ENCODE results near the gene TEX261. TPM values are rescaled to one million over a fixed set of nuclear protein-coding genes. Genes with fewer than 3 reads are reported as not detected.

The TEX261 gene
- total and polyA plus RNA-seq, 2 donors from 2014 or later: 35.9 to 56.1 TPM

DNA sequence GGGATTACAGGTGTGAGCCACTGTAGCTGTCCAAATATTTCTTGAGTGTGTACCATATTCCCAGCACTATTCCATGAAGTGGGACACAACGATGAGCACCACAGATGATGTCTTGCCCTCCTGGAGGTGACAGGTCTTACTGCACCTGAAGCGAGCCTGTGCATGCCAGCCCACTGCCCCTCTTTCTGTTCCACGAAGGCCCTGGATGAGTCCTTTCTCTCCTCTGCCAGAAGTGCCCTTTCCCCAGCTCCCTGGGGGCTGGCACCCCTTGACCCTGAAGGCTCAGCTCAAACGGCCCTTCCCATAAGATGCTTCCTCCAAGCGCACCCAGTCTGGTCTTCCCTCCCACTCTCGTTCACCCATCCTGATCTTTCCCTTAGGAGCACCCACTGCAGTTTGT, 53.5 kb downstream of the TEX261 start:
- Histone ChIP-seq H3K9me3 (ENCODE audit: control insufficient read depth in 2 of 3, insufficient read depth in 1 of 3, low read length in 3 of 3) (no peaks in the 10 kb centered on the region), H3K4me3 (ENCODE audit: low read length in 3 of 3) (no peak overlapping the region), H3K36me3 (ENCODE audit: control insufficient read depth in 2 of 3, insufficient read depth in 3 of 3, low read length in 3 of 3) (no peaks in the 10 kb centered on the region), H3K27me3 (ENCODE audit: control insufficient read depth, insufficient read depth, low read length) (no peaks in the 10 kb centered on the region), H3K27ac (ENCODE audit: low read depth in 2 of 2, low read length in 2 of 2) (no peak overlapping the region), H3K9ac (ENCODE audit: low read length in 3 of 3) (no peak overlapping the region), H3K4me1 (ENCODE audit: control insufficient read depth in 2 of 3, insufficient read depth in 2 of 3, low read depth in 1 of 3, low read length in 3 of 3) (no peaks in the 10 kb centered on the region)
- DNase-seq (peak in 1 of 5 donors; percentile 15), FAIRE-seq (no peak)
- intact Hi-C loops (cut with DNase I): no loop called here
- TF ChIP-seq, protein P1, sequence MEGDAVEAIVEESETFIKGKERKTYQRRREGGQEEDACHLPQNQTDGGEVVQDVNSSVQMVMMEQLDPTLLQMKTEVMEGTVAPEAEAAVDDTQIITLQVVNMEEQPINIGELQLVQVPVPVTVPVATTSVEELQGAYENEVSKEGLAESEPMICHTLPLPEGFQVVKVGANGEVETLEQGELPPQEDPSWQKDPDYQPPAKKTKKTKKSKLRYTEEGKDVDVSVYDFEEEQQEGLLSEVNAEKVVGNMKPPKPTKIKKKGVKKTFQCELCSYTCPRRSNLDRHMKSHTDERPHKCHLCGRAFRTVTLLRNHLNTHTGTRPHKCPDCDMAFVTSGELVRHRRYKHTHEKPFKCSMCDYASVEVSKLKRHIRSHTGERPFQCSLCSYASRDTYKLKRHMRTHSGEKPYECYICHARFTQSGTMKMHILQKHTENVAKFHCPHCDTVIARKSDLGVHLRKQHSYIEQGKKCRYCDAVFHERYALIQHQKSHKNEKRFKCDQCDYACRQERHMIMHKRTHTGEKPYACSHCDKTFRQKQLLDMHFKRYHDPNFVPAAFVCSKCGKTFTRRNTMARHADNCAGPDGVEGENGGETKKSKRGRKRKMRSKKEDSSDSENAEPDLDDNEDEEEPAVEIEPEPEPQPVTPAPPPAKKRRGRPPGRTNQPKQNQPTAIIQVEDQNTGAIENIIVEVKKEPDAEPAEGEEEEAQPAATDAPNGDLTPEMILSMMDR (IDR thresholded peaks at IDR 0.05; ENCODE audit: borderline replicate concordance, extremely low read depth, insufficient read depth): no peak

DNA sequence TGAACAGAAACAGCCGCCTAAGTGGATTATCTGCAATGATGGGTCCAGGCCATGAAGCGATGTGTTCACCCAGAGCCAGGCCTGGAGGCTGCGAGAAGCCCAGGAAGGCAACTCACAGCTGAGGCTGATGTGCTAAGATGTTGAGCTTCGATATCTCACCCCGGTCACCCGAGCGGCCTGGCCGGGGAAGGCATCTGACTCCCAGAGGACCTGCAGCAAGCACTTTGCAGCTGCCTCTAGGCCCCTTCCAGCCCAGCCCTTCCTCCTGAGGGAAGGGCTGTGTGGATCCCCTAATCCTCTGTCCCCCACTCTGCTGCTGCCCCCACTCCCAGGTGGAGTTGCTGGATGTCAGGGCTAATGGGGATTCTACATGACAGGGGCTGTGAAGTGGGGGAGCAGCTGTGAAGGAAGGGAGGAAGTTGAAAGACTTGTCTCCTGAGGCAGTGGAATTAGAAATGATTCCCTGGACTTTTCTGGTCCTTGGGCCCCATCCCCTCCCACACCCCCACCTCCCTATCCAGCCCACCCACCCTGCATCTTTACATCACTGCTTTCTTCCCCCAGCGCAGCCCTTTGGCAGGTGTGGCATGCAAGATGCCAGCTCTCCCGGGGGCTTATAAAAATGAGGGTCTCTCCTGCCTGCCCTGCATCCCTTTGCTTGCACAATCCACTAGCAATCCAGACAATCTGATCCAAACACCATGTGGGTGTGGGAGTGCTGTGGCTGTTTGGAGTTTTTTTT, 54.7 kb downstream of the TEX261 start:
- H3K4me1 ChIP-seq (ENCODE audit: control insufficient read depth in 2 of 3, insufficient read depth in 2 of 3, low read depth in 1 of 3, low read length in 3 of 3): peaks cover 0 to 2% (median 0%) of the 10 kb centered on the region in 3 donors
- no peak for FAIRE-seq
- H3K4me3 ChIP-seq (ENCODE audit: low read length in 3 of 3): no peak overlapping the region
- no peak overlapping the region for H3K27ac ChIP-seq (ENCODE audit: low read depth in 2 of 2, low read length in 2 of 2)
- no peak overlapping the region for H3K9ac ChIP-seq (ENCODE audit: low read length in 3 of 3)
- no peaks in the 10 kb centered on the region for H3K27me3 ChIP-seq (ENCODE audit: control insufficient read depth, insufficient read depth, low read length)
- TF ChIP-seq, protein P1 (IDR thresholded peaks at IDR 0.05; ENCODE audit: borderline replicate concordance, extremely low read depth, insufficient read depth): no peak
- DNase-seq: no peak
- no peaks in the 10 kb centered on the region for H3K9me3 ChIP-seq (ENCODE audit: control insufficient read depth in 2 of 3, insufficient read depth in 1 of 3, low read length in 3 of 3)
- no peaks in the 10 kb centered on the region for H3K36me3 ChIP-seq (ENCODE audit: control insufficient read depth in 2 of 3, insufficient read depth in 3 of 3, low read length in 3 of 3)
- intact Hi-C loops (cut with DNase I): no loop called here

DNA sequence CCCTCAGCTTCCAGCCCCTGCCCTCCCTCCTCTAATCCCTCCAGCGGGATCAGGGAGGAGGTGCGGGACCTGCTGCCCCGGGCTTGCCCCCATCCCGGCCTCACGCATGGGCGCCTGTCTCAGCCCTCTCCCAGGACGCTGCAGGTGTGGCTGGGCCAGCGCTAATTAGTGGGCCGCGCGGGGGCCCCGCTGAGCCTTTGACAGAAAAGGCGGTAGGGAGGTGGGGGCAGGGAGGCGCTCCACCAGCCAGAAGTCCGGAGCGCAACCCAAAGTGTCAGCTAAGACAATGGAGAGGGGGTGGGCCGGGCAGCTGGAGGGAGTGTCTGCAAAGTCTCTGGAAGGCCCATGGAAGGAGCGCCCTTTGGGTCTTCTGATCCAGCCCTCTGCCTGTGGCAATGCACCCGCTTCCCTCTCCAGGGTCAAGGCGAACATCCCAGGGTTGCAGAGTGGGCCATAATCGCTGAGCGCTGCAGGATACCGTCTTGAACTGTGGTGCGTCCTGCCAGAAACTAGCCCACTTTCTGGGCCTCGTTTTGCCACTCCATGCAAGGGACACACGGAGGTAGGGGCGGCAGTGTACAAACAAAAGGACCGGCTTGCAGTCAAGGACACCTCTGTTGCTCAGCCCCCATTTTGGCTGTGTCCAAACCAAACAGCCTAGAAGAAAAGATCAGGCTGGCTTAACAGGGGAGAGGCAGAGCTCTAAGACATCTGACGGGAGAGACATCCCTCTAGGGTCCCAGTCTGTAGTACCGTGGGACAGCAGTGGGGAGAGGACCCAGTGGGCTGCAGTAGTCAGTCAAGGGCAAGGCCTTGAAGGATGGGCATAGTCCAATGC, 55.5 kb downstream of the TEX261 start:
- H3K4me3 ChIP-seq (ENCODE audit: low read length in 3 of 3): peak overlapping the region in 1 of 3 donors; percentile 56
- peak in 2 of 5 donors; percentile 26 to 27 for DNase-seq
- intact Hi-C loops (cut with DNase I): no loop called here
- no peak for FAIRE-seq
- no peaks in the 10 kb centered on the region for H3K36me3 ChIP-seq (ENCODE audit: control insufficient read depth in 2 of 3, insufficient read depth in 3 of 3, low read length in 3 of 3)
- no peaks in the 10 kb centered on the region for H3K9me3 ChIP-seq (ENCODE audit: control insufficient read depth in 2 of 3, insufficient read depth in 1 of 3, low read length in 3 of 3)
- H3K4me1 ChIP-seq (ENCODE audit: control insufficient read depth in 2 of 3, insufficient read depth in 2 of 3, low read depth in 1 of 3, low read length in 3 of 3): peaks cover 0 to 4% (median 0%) of the 10 kb centered on the region in 3 donors
- H3K27me3 ChIP-seq (ENCODE audit: control insufficient read depth, insufficient read depth, low read length): no peaks in the 10 kb centered on the region
- TF ChIP-seq, protein P1 (IDR thresholded peaks at IDR 0.05; ENCODE audit: borderline replicate concordance, extremely low read depth, insufficient read depth): no peak
- H3K27ac ChIP-seq (ENCODE audit: low read depth in 2 of 2, low read length in 2 of 2): peak overlapping the region in 1 of 2 donors; percentile 52
- H3K9ac ChIP-seq (ENCODE audit: low read length in 3 of 3): no peak overlapping the region

Measured in kidney (tissue), 14 donors.